ENCODE results near the gene ALG12.

GRCh38 chr22:49867303-49868265 lies 50.7 kb downstream of the ALG12 start:
- TF ChIP-seq CTCF (IDR thresholded peaks at IDR 0.05) (no peak), POLR2A (IDR thresholded peaks at IDR 0.05) (no peak), EP300 (IDR thresholded peaks at IDR 0.05) (no peak)

All from ovary (tissue), 3 donors.